NCI-H2196 treated with DMSO at 0.1 percent for 48 hours (cell line): ENCODE data around the gene NUTF2.

ENCODE experiments used
- DNase-seq: peaks from one replicate; lab custom pipeline; 2025; ENCODE audit not compliant: unreplicated experiment; lab: John Stamatoyannopoulos, UW

The NUTF2 gene

GRCh38 chr16:67846320-67847063 lies at the start of gene NUTF2:
Gene NUTF2, plus strand, starts transcription at chr16:67846933. Its CDS starts 18,198 bp downstream, at chr16:67865131.
- DNase-seq, result peak; percentile 71

GRCh38 chr16:67800338-67800926 lies 46.3 kb upstream of the NUTF2 start:
- DNase-seq, result no peak

GRCh38 chr16:67801241-67801640 lies 45.5 kb upstream of the NUTF2 start:
- DNase-seq, result no peak

- no peak for DNase-seq
Observed at GRCh38 chr16:67801883-67802282, 44.9 kb upstream of the NUTF2 start.

DNA sequence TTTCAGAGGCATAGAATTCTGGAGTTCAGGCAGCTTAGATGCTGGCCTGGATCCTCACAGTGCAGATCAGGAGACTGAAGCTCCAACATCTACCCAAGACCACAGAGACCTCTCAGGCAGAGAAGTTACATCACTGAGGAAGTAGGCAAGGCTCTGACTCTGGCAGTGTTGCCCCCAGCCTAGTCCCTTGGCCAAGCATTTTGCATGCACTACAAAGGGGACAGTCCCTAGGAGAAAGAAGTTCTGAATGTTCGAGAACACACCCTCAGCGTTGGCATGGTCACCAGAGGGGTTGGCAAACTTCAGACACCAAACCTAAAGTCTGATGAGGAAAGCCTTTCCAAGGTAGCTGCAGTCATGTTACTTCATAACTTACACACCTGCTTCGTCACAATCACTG lies 42.8 kb upstream of the NUTF2 start:
- no peak for DNase-seq

- DNase-seq, result no peak
Observed at GRCh38 chr16:67804853-67805542, 41.7 kb upstream of the NUTF2 start.

DNA sequence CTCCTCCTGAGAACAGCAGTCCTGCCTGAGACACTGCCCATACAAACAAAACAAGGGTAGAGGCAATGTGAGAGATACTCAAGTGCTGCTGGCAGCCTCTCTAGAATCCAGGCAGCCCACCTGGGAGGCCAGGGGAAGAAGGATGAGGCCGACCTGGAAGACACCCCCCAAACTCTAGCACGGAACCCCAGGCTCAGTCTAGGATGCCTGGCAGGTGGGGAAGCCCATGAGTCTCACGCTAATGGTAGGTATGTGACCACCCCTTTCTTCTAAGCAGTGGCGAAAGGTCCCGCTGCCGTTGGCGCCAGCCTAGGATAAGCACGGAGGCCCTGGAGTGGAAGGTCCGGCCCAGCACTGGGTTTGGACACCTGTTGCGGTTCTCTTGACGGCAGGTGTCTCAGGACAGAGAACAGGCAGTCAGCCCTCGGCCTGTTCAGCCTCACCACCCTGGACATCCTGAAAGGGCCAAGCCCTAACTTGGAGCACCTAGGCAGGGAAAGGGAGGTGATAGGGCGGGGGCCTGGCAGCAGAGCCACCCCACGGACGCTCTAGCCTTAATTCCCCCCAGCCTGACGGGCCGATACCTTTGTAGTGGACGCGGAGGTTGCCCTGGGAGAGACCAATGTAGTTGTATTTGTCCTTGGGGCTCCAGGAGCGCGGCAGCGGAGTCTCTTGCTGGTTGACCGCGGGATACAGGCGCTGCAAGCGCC lies 40.9 kb upstream of the NUTF2 start:
- DNase-seq, result no peak

DNA sequence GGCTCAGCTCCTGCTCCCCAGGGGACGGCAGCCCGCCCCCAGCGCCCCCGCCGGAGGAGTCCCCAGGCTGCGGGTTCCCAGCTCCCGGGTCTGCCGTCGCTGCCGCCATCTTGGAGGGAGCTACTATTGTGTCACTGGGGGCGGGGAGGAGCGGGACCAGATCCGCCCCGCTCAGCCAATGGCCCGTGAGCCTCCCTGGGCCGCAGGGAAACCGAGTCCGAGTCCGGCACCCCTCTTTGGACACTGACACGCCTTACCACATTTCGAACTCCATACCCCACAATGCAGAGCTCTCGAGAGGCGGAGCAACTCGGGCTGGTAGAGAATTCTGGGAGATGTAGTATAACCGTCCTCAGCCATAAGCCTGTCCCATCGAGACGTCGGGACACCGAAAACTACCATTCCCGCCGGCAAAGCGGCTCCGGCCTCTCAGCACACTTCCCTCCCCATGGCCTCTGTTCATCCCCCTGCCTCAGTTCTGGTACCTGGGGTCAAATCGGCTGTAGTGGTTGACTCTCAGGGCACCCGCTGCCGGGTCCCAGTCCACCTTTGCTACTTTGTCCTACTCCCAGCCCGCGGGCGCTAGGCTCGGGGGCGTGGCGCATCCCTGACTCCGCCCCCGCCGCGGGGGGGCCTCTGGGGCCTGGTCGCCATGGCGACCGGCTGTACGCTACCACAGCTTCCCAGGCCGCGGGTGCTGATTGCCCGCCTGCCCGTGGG lies 40.1 kb upstream of the NUTF2 start, which contains the start of the genes RANBP10 and TSNAXIP1:
Gene RANBP10 (minus strand): TSS at position 133 of the 720 bp plus-strand sequence. CDS start 24 bp downstream, at position 109.
Gene TSNAXIP1 (plus strand): TSS at position 462 of the 720 bp plus-strand sequence. CDS start 261 bp downstream, outside the sequence.
- peak; percentile 88 for DNase-seq

DNA sequence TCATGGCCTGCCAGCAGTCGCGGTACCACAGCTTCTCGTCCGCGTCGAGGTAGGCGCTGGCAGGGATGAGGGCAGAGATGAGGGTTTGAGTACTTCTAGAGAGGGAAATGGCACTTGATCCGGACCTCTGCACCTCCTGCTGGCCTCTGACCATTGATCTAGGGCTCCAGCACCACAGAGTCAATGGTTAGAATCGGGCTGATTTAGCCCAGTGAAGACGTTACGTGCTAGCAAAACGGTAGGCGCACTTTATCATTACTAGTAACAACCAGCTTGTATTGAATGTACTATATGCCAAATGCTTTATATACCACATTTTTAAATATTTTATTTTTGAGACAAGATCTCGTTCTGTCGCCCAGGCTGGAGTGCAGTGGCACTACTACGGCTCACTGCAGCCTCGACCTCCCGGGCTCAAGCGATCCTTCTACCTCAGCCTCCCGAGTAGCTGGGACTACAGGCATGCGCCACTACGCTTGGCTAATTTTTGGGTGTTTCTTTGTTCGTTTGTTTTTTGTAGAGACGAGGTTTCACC lies 39.5 kb upstream of the NUTF2 start:
- no peak for DNase-seq

GRCh38 chr16:67811899-67812298 lies 34.8 kb upstream of the NUTF2 start:
- DNase-seq, result no peak

- no peak for DNase-seq
Observed at GRCh38 chr16:67814567-67814966, 32.2 kb upstream of the NUTF2 start.

DNA sequence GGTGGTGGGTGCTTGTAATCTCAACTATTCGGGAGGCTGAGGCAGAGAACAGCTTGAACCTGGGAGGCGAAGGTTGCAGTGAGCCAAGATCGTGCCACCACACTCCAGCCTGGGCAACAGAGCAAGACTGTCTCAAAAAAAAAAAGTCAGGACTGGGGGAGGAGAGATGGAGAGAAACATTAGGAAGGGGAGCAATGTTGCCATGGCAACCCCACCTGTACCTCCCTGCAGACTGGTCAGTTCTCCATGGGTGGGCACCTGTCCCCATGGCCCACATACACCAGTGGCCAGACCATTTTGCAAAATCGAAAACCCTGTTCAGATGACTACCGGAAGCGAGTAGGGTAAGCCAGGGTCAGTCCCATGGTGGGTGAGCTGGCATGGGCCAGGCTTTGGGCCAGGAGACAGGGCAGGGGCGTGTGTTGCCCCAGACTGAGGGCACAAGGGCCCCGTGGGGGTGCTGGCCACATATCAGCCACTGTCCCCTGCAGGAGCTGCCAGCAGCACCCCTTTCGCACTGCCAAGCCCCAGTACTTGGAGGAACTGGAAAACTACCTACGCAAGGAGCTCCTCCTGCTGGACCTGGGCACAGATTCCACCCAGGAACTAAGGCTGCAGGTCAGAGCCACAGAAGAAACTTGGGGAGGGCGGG lies 26.0 kb upstream of the NUTF2 start:
- no peak for DNase-seq

DNA sequence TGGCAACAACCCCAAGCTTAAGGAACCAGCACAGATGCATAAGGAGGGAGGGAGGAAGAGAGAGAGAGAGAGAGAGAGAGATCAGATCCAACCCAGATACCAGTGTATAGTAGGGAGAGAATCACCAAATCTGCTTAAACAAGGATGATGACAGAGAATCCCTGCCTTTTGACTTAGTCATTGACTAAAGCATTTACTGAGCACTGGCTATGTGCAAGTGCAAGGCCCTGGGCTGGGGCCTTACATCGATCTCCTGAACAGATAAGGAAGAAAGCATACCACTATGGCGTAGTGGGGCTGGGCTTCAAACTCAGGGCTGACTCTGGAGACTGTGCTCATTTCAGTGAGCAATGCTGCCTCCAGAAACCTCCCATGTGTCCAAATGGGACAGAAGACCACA lies 24.2 kb upstream of the NUTF2 start:
- no peak for DNase-seq

DNA sequence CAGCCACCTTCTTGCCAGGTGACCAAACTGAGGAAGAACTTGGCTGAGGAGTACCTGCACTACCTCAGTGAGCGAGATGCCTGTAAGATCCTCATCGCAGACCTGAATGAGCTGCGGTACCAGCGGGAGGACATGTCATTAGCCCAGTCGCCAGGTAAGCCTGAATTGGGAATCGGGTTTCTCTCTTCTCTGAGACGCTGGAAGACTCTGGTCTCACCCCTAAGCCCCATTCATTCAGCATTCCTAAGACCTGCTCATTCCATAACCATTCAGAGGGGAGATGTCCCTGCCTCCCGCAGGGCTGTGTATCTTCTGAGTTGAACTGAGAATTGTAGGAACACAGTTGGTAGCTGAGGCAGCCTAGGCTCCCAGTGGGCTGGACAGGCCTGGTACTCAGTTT lies 21.6 kb upstream of the NUTF2 start:
- no peak for DNase-seq

- no peak for DNase-seq
Observed at GRCh38 chr16:67825906-67826305, 20.8 kb upstream of the NUTF2 start.

DNA sequence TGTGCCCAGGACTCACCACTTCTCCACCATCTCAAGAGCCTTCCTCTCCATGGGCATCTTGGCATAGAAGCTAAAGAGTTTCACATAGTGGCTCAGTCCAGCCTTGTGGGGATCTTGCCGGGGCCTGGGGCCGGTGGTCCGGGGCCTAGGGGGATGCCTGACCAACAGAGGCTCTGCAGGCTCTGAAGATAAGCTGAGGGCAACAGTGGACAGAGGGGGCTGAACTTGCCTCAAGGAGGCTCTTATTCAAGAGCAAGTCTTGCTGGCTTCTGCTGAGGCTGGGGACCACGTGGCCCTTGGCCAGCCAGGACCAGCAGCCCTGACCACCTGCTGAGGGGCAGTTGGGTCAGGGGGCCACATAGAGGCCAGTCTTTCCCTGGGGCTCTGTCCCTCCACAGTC lies 18.1 kb upstream of the NUTF2 start:
- no peak for DNase-seq

DNA sequence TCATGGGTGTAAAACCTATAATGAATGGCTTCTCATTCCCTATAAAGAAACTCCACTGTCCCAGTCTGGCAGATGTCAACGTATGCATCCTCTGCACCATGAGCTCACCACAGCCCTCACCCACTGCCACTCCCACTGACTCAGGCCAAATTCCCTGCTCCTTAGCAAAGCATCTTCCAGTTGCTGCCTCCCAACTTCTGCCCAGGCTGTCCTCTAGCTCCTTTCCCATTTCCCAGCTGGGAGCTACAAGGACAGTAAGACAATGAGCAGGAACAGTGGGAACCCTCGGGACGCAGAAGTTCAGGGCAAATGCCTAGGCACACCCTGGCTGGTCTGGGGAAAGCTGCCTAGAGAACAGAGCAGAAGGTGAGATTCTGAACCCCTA lies 13.7 kb upstream of the NUTF2 start:
- no peak for DNase-seq

DNA sequence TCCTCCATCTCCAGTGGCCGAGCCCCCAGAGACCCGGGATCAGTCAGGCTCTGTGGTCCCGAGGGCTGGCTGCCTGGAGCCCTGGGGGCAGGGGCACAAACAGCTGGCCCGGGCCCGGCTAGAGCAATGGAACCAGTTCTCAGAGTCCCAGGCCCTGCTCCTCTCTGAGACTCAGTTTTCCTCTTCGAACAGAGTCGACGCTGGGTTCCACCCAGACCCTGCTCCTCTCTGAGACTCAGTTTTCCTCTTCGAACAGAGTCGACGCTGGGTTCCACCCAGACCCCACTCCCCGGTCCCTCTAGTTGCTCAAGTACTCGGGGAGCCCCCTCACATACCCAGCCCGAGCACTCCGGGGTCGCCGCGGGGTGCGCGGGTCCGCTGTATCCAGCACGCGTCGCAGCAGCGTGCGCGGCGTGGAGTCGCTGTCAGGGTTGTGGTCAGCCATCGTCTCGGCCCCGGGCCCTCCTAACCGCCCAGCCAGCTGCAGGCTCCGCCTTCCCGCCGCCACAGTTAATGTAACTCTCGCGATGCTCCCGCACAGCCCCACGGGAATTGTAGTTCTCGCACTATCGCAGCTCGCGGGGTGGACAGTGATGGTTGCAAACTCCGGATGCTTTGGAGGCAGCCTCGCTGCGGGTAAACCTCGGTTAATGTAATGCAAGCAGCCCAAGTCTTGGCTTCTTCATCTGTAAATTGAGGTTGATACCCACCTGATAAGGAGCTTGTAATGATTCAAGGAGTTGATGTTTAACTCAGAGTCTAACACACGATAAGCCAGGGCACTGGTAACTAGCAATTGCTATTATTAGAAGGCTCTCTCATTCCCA lies 13.1 kb upstream of the NUTF2 start:
- peak; percentile 27 for DNase-seq

- no peak for DNase-seq
Observed at GRCh38 chr16:67834242-67834614, 12.5 kb upstream of the NUTF2 start.
